UCSD-AML1 (cell line): ENCODE data around the gene GNL2.

Experiments
- DNase-seq: peaks from one replicate; lab custom pipeline; 2025; ENCODE audit not compliant: unreplicated experiment; lab: John Stamatoyannopoulos, UW

The GNL2 gene

DNA sequence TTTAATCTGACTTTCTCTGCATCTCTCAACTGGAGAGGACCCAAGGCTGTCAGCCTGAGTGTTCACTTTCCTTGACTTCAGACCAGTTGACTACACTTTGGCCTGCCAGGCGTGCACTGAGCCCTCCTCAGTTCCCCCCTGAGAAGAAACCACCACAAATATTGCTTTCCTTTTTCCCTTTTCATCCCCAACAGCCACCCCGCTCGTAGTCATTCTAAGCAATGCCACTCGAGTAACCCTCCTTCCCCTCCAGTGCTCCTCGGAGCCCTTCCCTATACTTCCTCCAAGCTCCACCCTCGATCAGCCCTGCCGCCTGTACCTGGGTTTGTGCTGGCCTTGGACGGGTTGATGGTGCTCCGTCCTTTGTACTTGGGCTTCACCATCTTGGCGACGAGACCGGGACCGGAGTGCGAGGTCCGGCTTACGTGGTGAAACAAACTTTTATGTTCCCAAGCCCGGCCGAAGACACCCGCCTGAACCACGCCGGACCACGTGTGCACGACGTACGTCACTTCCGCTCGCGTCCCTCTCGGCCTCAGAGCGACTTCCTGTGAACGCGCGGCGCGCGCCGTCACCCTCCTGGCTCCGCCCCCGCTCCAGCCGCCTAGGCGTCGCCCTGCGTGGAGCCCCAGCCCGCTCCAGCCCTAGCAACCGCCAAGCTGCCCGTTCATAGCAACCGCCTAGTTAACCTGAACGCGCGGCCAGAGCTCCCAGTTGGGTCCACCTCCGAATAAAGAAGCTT, at the start of gene GNL2:
Gene GNL2 (minus strand): TSS at position 498 of the 742 bp plus-strand sequence. CDS start 115 bp downstream, at position 383.
- peak; percentile 95 for DNase-seq

DNA sequence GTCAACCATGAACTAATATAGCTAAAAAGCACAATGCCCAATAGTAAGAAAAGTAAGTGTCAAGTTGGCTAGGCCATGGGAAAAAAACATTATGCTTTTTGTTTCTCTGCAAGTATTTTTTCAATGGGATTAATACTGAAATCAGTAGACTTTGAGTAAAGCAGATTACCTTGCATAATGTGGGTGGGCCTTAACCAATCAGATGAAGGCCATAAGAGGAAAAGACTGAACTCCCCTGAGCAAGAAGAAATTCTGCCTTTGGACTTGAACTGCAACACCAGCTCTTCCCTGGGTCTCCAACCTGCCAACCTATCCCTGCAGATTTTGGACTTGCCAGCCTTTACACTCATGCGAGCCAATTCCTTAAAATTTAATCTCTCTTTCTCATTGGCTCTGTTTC, 45.3 kb upstream of the GNL2 start:
- no peak for DNase-seq

DNA sequence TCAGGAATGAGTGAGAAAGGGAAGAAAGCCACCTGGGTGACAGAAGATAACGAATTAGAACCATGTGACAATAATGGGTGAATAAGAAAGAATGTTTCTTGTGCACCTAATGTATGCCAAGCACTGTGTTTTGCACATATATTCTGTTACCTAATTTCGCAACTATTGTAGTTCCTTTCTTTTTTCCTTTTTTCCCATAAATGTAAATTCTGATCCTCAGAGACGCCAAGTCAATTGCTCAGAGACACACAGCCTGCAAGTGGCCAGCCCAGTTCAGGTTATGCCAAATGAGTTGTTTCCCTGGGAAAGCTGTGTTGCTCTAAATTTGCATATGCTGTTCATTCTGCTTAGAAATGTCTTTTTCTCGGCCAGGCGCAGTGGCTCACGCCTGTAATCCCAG, 40.7 kb upstream of the GNL2 start:
- DNase-seq, result no peak

DNA sequence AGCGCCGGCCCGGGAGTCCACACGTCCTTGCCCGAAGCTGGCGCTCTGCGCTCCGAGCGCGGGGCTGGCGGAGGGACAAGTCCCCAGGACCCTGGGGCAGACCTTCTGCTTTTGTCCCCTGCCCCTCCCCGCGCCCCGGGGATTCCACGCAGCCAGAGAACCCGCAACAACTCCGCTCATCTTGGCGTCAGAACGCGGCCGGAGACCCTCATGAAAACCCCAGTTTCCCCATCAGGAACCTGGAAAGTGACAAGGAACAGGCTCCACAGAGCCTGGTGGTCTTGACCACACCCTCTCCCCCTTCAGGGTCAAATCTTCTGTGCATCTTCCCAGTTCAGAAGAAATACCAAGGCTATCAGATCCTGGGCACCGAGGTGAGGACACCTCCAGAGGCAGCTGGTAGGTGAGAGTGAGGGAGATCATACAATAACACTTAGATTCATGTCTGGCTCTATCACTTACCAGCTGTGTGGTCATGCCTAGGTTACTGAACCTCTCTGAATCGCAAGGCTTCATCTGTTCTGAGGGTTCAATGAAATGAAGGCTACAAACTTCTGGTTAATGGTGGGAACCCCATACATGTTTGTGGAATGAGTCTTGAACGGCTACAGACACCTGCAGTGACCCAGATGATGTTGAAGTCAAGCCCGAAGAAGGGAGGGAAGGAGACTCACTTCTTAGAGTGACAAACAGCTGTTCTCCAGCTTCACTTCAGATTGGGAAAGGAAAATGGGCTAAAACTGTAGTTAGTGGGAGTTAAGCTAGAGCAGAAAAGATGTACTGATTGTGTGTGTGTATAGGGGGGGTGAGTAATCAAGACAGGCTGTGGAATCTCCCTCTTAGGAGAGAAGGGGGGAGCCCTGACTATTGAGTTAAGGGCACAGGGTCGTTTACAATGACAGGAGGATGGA, 39.5 kb upstream of the GNL2 start:
- DNase-seq, result no peak

DNA sequence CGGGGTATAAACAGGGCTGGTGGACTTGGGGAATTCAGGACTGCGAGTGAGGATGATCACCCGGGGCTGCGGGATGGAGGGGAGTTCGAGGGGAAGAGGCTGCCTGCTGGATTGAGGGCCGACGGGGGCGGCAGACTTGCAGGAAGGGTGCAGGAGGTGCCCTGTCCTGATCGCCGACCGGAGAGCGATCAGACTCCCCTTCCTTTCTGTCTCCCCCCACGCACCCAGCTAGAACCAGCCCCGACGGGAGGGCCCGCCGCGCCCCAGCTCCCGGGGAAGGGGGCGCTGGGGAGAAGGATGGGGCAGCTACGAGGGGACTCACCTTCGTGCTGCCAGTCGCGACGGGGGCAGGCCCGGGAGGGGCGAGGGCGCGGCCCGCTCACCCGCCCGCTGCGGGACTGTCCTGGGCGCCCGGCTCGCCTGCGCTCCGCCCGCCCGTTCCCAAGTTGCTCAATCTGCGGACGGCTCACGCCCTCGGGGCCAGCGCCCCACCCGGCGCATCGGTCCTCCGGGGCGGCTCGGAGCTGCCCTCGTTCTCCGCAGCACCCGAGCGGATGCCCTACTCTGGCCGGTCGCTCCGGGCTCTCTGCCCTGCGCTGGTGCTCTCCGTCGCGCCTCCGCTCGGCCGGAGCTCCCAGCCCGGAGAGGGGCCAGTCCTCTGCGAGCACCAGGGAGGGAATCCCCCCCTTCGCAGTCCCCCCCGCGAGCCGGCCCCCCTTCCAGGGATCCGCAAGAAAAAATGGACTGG, 38.7 kb upstream of the GNL2 start, which contains the start of gene RSPO1:
Gene RSPO1 (minus strand): TSS at position 649 of the 748 bp plus-strand sequence. CDS start 5,231 bp downstream, outside the sequence.
- DNase-seq, result no peak

DNA sequence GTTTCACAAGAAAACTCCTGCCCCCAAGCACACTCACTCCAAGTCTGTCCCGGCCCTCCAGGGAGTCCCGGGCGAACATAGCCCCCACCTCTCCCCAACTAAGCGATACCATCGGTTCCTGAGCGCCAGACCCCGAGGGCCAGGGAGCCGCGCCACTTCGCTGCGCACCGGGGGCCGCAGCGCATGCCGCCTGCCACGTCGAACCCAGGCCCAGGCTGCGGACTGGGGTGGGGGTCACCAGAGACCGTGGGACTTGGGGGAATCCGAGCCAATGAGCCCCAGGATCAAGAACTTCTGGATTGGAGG, 38.2 kb upstream of the GNL2 start:
- no peak for DNase-seq

DNA sequence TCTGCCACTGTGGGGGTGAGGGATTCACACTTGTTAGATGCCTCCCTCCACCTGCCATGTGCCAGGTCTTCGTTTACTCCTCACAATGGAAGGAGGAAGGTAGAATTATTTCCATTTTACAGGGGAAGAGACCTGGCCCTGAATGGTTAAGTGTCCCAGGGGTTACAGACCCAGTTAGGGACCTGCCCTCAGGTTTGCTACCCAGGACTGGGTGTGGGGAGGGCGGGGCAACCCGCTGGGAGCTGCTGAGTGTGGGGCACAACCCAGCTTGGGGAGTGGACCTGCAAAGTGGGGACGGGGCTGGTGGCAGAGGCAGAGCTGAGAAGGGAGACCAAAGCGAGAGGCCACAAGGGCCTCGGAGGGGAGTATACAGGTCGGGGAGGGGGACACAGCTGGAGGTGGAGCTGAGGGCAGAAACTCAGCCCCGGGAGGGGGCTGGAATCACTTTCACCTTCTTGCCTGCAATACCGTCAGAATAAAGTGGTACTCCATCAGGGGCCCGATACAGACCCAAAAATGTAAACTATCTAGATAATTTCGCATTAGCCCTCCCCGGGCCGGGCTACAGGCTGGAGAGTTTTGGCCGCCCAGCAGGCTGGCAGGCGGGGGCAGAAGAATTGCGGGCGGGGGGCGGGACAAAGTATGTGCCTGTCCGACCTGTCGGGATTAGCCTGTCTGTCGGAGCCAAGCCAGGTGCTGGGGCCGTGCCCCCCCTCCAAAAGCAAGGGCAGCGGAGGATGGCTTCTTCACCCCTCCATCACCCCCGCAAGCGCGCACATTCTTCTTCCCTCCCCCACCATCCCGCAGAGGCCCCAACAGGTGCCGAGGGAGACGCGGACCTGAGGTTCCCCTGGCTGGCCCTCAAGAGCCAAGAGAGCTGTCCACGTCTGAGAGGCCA, 37.6 kb upstream of the GNL2 start:
- no peak for DNase-seq

DNA sequence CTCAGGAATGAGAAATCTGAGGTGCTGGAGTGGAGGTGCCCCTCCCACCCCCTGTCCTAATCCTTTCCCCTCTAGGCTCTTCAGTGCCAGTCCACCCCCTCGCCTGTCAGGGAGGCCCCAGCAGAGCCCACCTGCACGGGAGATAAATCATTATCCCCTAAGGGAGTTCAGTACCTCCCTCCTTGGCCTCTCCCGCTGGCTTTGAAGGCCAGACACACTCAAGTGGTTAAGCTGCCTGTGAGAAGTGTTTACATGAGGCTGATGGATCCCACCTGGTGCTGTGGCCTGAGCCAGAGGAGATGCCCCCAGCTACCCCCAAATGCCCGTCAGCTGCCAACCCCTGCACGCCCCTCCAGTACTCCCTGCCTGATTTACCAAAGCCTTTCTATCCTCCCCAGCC, 35.3 kb upstream of the GNL2 start:
- no peak for DNase-seq

DNA sequence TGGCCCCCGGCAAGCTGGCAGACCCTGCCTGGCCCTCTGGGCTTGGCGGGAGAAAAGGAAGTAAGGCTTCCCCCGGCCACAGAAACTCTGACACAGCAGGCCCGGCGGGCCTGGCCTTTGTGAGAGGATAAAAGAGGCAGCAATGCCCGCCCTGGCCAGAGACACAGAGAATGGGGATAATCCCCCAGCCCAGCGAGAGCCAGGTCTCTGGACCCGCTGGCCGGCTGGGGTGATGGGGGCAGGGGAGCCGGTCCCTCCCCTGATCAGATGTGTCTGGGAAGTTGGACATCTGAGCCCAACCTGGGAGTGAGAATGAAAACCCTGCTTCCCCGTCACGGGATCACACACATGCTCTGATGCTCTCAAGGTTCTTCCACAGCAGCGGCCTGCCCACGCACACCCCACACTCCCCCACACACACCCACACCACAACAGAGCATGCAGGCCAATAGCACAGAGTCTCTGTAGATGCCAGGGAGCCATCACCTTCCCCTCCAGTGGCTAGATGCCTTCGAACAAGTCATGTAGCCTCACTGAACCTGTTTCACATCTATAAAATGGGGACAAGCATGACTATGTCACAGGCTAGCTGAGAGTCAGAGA, 34.8 kb upstream of the GNL2 start:
- no peak for DNase-seq

DNA sequence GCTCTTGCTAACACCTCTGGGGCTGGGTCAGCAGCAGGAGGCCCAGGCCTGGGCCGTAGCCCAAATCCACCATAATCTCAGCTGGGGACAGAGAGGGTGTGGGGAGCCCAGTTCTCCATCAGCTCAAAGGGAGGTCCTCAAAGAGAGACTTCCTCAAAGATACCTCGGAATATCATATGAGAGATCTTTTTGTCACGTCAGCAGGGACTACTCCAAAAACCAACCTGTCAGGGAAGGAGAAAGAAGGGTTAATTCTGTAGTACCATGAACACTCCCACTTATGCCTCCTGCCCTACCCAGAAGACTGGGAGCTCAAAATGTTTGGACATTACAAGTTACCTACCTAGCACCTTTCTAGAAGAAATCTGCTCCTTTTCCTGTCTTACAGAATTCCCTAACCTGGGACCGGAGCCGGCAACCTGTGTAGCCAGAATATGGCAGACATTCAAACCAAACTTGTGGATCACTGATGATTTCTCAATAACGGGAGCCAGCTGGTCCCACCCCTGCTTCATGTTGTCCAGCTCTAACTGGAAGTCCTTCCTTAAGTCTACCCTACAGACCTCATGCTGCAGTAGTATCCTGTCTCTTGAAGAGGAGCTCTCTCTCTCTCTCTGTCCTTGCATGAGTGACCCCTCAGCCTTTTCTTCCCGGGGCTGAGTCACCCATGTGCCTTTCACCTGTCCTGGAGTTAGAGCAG, 34.1 kb upstream of the GNL2 start:
- DNase-seq, result no peak

DNA sequence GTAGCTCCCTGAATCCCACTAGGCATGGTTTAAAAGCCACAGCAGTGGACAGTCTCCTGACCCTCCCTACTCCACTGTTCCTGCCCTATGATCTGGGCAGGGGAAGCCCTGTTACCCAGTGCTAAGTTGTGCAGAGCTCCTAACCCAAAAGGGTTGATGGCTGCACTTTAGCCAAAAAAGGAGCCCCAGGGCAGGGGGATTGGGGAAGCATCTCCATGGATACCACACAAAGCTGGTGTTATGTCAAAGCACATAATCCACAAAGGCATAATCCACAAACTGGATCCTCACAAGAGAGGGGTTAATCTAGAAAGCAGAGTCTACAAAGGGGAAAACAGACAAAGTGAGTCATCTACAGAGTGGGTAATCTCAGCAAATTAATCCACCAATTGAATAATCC, 33.3 kb upstream of the GNL2 start:
- no peak for DNase-seq

DNA sequence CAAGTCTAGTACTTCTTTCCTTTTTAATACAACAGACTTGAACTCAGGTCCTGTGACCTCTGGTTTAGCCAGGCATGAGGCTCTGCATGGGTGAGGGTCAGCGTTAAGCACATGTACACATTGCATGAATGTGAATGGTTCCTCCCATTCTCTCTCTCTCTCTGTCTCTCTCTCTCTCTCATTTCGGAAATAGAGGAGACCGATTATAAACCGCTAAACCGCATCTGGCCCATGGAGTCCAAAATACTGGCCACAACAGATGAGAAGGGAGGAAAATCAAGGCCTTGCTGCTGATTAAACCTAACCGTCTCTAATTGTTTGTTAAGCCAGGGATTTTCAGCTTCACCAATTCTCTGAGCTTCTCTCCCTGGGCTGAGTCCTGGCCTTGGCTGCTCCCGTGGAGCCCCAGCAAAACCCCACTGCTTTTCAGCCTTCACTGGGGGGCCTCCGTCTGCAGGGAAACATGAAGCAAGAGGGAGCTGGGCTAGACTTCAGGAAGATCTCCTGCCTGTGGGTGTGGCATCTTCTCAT, 32.4 kb upstream of the GNL2 start:
- DNase-seq, result no peak

DNA sequence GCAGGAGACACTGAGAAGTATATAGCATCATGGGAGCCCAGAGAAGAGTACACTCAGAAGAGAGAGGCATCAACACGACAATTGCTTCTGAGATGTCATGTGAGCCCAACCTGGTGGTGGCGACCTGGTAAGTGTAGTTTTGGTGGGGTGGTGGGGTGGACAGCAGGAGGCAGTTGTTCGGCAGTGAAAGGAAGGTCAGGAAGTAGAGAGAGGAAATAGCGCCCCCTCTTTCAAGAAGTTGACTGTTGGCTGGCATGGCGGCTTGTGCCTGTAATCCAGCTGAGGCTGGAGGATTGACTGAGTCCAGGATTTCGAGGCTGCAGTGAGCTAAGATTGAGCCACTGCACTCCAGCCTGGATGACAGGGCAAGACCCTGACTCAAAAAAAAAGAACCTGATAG, 26.4 kb upstream of the GNL2 start:
- DNase-seq, result no peak

DNA sequence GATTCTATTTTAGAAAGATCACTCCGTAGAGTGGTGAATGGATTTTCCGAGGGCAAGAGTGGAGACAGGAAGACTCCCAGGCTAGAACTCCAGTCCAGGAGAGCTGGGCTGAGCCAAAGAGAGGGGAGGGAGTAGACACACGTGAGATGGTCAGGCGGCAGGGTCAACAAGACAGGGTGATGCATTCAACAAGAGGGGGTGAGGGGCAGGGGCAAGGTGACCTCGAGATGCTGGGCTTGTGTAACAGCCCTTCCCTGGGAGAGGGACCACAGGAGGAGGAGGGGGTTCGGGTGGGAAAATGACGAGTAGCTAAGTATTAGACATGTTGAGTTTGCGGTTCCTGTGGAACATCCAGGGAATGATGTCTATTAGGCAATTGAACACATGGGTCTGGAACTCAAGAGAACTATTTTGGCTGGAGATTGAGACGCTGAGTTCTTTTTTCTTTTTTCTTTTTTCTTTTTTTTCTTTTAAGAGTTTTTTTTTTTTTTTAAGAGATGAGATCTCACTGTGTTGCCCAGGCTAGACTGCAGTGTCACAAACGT, 25.7 kb upstream of the GNL2 start:
- DNase-seq, result no peak

DNA sequence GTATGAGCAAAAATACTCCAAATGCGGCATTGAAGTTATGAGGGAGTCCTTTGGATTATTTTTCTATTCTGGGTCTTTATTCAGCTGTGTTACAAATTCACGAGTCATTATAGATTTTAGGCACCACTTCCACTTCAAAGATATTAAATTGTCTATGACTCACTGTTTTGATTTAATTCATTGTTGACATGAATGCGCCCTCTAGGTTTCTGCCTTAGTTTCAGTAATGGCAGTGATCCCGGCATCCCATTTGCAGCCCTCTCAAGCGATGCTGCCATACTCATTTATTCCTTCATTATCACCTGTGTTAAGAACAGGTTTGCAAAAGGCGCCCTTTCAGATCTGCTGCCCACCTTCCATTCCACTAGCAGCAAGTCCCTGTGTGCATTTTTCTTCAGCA, 25.0 kb upstream of the GNL2 start:
- DNase-seq, result no peak

DNA sequence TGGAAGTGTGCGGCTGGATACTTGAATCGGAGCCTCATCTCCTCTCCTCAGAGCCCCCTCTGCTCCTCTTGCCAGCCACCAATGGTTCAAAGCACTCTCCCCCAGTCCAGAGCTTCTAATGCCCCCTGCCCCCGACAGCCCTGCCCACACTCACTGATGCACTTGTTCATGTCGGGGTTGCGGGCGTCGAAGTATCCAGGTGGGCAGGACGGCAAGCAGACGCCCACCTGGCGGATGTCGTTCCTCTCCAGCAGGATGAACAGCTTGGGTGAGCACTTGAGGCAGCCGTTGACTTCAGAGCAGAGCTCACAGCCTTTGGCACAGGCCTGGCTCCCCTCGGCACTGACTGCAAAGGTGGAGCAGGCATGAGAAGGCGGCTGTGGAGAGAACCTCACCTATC, 20.6 kb upstream of the GNL2 start:
- DNase-seq, result no peak

DNA sequence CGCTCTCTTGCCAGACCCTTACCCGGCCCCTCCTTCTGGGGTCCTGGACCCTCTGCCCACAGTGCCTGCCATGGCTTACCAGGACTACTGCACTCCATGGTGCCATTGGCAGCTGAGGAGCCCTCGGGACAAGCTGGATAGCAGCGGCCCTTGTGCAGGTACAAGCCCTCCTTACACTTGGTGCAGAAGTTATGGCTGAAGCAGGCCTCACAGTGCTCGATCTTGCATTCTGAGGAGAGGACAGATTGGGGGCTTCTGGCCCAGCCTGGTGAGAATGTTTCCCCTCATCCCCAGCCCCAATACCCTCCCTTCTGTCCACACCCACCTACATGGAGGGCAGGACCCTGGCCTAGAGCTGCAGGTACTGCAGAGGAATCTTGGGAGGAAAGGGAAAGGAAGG, 18.4 kb upstream of the GNL2 start:
- DNase-seq, result no peak

DNA sequence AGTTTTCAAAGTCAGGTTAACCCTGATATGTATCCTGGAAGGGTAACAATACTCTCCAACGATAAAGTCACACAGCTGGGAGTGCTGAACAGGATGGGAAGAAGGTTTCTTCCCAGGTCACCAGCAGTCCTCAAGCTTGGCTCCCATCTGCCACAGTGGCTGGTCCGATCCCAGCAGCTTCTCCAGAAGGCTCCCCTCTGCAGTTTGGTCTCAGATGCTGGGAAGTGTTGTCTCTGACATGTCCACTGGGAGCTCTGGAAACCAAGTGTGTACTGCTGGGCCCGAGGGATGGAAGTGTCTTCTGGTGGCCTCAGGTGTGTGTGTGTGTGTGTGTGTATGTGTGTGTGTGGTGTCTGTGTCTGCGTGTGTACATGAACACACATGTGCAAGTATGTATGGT, 16.4 kb upstream of the GNL2 start:
- DNase-seq, result no peak

DNA sequence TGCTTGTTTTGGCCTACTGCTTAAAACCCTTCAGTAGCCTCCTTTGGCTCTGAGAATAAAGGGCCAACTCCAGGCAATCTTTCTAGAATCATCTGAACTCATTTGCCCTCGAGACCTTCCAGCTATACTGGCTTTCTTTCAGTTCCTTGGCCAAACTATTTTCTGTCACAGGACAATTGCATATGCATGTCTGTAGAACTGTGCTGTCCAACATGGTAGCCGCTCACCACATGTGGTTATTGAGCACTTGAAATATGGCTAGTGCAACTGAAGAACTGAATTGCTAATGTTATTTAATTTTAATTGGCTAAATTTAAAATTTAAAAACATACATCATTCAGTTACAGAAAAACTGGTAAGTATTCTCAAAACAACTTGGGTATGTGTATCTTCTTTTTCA, 14.3 kb upstream of the GNL2 start:
- DNase-seq, result no peak
